GM06990 (cell line): Measurements from ENCODE around the gene EPC1.

ENCODE experiments used
- DNase-seq: peaks from one replicate; pipeline ENCODE4 v3.0.0-alpha.2; 2011; ENCODE audit not compliant: insufficient read length; ENCODE audit errors: extremely low read depth
- H3K27me3 ChIP-seq: replicated peaks from 2 replicates; pipeline ENCODE4 v1.6.0; 2011; ENCODE audit warnings: low read length; ENCODE audit not compliant: control insufficient read depth, insufficient read depth
- H3K36me3 ChIP-seq: 2 replicates; pipeline ENCODE4 v1.5.1; 2011; ENCODE audit warnings: low read length; ENCODE audit not compliant: control insufficient read depth, insufficient read depth
- H3K4me3 ChIP-seq: replicated peaks from 2 replicates; pipeline ENCODE4 v1.5.1; 2011; ENCODE audit warnings: low read depth, mild to moderate bottlenecking, control low read depth, low read length
- CTCF ChIP-seq: IDR thresholded peaks from 2 replicates; pipeline ENCODE4 v1.5.1; 2011; ENCODE audit warnings: low read length, control low read depth, mild to moderate bottlenecking, inconsistent platforms; ENCODE audit not compliant: insufficient read depth, poor library complexity, severe bottlenecking

The EPC1 gene

GRCh38 chr10:32374605-32375004 is 27.6 kb upstream of the EPC1 start:
- DNase-seq: no peak
- Histone ChIP-seq H3K4me3 (no peak overlapping the region), H3K27me3 (no peaks in the 10 kb centered on the region)

GRCh38 chr10:32373496-32373895 is 26.5 kb upstream of the EPC1 start:
- no peak overlapping the region for H3K4me3 ChIP-seq
- no peaks in the 10 kb centered on the region for H3K27me3 ChIP-seq
- no peak for TF ChIP-seq CTCF
- DNase-seq: no peak
- H3K36me3 ChIP-seq: no peaks in the 10 kb centered on the region

More at GRCh38 chr10:32374605-32375004, 27.6 kb upstream of the EPC1 start:
- no peak for TF ChIP-seq CTCF
- H3K36me3 ChIP-seq: no peaks in the 10 kb centered on the region

GRCh38 chr10:32373031-32373430 is 26.1 kb upstream of the EPC1 start:
- no peaks in the 10 kb centered on the region for H3K27me3 ChIP-seq
- no peak for DNase-seq
- TF ChIP-seq CTCF: no peak
- H3K4me3 ChIP-seq: no peak overlapping the region
- no peaks in the 10 kb centered on the region for H3K36me3 ChIP-seq

GRCh38 chr10:32372000-32372875 is 25.3 kb upstream of the EPC1 start:
- H3K27me3 ChIP-seq: no peaks in the 10 kb centered on the region
- no peak for DNase-seq
- no peaks in the 10 kb centered on the region for H3K36me3 ChIP-seq
- no peak for TF ChIP-seq CTCF
- H3K4me3 ChIP-seq: no peak overlapping the region

- Histone ChIP-seq H3K4me3 (no peak overlapping the region), H3K36me3 (no peaks in the 10 kb centered on the region), H3K27me3 (no peaks in the 10 kb centered on the region)
- TF ChIP-seq CTCF: no peak
- no peak for DNase-seq
These were observed 24.1 kb upstream of the EPC1 start for GRCh38 chr10:32371101-32371500.
